SHP77 treated with DMSO at 0.1 percent for 48 hours (cell line): ENCODE measurements around the gene ARHGAP5.

ENCODE experiments used
- DNase-seq: peaks from one replicate; lab custom pipeline; 2025; lab: John Stamatoyannopoulos, UW

The ARHGAP5 gene

DNA sequence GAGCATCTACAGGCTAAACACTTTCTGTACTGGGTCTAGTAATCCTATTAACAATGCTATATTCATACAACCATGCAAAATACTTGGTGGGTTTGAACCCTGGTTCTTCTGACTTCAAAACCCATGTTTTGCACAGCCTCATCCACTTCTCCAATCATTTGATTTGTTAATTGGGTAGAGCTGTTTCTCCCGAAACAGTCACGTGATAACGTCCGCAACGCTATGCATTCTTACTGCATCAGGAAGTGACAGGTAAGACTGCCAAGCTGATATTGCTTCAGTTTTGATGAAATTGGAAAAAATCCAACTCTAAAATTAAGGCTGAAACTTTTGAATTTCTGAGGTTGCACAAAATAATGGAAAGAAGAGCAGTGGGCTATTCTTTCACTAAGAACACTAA is 94.4 kb downstream of the ARHGAP5 start:
- DNase-seq = no peak

DNA sequence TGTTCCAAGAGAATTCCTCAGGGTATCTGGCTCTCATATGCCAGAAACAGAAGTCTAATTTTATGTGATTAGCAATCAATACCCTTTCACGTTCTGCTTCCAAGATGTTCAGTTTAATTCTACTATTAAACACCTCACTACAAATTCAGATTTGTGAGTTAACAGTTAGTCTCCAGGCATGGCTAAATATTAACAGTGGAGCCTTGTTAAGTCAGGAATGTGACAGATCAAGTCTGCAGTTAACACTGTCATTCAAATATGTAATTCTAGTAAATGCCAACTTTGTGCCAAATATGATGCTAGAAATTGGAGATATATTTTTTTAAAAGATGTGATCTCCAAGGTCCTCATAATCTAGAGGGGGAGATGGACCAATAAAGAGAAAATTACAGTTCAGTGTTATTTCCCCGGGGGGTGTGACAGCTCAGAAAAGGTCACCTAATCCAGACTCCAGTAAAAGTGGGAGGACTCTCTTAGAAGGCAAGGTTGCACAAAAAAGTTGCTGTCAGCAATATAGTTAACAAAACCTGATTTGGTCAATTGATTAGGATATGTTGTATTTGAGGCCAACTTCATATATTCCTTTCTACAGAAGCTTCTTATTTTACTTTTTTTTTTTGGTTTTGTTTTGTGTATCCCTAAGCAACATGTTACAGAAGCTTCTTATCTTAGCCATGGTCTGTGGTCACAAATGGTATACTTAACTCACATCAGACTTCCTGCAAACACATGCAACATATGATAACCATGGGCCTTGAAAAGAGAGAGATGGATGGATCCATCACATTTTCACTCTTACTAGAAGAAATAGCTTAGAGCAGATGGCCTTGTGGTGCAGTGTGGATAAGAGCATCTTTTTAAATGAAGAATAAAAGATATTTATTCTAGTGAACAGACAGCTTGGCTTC is 106.3 kb downstream of the ARHGAP5 start:
- no peak for DNase-seq

DNA sequence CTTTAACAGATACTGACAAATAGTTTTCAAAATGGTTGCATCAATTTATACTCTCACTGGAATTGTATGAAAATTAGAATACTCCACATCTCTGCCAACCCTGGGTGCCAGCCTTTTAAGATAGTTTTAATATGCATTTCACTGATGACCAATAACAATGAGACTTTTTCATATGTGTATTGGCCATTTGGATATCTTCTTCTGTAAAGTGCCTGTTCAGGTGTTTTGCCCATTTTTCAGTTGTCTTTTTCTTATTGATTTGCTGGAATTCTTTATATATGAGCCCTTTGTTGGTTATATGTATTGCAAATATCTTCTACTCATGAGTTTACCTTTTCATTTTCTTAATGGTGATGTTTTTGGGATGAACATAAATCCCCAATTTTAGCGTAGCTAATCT is 108.0 kb downstream of the ARHGAP5 start:
- DNase-seq = no peak

DNA sequence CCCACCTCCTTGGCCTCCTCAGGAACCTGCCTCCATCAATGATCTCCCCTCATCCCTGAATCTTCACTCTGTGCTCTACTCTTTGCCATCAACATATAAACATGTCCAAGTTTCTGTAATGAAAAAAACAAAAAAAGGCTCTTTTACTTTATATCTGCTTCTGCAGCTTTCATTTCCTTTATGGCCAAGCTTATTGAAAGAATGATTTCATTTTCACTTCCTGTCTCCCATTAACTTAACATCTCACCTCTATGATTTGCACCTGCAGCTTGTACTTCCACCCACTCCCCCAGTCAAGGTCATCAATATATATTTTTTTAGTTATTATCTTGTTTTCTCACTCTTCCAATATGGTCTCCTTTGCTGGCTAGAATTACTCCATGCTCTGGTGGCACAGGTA is 109.1 kb downstream of the ARHGAP5 start:
- DNase-seq = no peak

DNA sequence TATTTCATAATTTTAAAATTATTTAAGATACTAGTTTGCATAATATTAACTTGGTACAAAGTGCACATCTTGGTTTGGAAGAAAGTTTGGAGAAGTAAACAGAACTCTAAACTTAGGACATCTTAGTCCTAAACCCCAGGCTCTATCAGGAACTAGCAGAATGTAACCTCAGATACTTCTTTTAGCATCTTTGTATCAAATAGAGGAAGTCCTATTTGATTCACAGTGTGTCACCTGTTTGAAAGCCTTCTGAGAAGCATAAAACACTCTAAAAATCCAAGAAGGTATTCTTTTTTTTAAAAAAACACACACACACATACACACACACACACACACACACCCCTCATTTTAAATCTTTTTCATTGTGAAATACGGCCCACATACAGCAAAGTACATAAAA is 112.7 kb downstream of the ARHGAP5 start:
- no peak for DNase-seq

DNA sequence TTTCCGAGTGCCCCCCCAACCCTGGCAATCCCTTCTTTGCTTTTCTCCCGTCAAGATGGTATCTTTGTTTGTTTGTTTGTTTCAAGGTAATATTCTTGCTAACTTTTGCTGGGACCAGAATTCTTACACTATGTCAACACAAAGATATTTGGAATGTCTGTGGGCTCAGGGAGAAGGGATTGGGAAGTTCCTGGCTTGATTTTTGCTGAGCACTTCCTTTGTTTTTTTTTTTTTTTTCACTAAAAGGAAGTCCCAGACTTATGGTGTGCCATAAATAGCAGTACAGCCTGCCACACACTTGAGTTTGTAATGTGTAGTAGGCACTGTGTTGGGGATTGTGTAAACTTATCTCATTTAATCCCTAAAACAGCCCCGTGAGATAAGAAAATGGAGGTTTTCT is 113.6 kb downstream of the ARHGAP5 start:
- DNase-seq = no peak

DNA sequence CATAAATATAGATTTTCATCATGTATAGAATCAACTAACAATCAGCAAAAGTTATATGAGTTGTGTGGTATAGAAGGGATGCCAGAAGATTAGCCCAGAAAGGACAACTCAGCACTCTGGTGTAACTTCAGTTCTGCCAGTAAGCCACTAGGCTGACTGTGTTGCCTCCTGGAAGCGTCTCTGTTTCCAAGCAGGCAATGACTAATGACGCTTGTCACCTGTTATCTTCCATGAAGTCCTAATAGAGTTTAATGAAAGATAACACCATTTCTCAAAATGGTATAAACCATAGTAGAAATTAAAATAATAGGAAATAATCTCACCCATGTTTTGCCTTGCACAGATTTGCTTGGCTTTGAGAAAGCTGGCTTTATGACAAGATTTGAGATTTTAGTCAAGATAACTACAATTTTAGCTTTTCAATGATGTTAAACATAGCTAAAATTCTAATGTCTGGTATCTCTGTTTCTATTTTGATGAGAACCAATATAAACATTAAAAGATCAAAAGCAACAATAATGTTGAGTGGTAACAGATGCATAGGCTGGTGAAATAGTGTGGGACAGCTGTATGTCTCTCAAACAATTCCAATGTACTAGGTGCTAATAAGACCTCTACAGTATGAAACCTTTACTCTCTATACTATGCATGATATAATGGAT is 115.7 kb downstream of the ARHGAP5 start:
- no peak for DNase-seq

DNA sequence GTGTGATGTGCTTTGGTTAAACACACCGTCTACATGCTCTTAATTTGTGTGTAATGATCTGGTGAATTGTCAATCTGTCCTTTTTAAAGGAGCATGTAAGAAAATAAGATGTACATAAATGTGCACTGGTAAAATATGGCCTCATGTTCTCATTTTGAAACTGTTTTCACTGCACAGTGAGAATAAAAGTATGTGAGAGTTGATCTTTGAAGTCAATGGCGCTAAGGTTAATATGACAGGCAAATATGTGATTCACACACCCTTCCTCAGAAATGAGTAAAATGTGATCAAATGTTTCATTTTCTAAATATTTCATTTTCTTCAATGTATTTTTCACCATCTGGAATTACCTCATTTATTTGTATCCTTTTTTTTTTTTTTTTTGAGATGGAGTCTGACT is 116.4 kb downstream of the ARHGAP5 start:
- DNase-seq = no peak

DNA sequence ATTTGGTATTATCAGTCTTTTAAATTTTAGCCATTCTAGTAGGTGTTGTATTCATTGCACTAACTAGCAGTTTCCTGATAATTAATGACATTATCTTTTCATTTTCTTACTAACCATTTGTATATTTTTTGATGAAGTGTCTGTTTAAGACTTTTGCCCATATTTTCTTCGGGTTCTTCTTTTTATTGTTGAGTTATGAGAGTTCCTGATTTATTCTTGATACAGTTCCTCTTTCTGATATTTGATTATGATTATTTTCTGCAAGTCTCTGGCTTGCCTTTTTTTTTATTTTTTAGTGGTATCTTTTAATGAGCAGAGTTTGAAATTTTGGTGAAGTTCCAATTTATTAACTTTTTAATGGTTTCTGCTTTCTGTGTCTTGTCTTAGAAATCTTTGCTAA is 118.5 kb downstream of the ARHGAP5 start:
- no peak for DNase-seq

DNA sequence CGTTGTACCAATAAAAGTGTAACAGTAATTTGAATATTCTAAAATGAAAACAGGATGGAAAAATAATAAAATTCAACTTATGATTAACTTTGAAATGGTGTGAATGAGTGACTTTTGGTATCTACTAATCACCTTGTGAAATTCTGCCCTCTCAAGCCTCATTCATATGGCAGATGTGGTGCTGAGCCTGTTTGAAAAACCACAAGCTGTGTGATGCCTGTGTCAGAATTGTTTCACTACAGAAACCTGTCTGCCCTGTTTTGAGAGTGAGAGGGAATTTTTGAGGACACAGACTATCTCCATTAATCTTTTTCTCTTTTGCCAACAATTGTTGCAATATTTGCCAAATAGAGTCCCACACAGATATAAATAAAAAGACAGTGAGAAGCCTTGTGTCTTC is 120.8 kb downstream of the ARHGAP5 start:
- no peak for DNase-seq

DNA sequence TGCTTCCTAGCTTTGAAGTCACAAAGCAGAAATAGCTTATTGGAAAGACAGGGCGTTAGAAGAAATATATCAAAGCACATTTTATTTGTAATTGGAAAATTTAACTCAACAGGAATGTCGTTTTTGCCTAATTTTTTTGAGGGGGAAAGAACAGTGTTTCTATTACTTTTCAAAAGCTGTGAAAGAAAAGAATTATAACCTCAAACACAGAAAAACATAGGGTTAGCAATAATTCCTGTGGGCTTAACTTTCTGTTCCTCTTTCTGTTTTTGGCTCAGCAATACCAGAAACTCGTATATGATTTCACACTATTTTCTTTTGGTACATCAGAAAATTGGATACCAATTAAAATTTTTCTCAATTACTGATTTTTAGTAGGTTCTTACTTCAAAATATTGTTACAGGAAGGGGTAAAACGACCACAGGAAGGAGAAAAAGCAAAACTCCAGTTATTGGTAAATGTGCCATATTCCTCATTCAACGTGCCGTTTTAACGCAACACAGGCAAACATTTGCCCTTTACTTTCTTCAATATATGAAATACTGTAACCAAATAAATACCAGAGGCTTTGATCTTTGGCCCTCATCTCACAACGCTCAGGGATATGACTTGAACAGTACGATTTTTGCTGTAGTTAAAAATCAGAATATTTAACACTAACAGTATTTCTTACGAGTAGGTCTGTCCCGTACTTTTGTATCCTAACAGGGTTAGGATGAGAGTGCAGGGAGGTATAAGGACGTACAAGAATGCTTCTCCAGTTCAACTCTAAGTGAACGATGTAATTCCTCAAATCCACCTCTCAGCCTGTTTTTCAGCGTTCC is 123.5 kb downstream of the ARHGAP5 start:
- no peak for DNase-seq

DNA sequence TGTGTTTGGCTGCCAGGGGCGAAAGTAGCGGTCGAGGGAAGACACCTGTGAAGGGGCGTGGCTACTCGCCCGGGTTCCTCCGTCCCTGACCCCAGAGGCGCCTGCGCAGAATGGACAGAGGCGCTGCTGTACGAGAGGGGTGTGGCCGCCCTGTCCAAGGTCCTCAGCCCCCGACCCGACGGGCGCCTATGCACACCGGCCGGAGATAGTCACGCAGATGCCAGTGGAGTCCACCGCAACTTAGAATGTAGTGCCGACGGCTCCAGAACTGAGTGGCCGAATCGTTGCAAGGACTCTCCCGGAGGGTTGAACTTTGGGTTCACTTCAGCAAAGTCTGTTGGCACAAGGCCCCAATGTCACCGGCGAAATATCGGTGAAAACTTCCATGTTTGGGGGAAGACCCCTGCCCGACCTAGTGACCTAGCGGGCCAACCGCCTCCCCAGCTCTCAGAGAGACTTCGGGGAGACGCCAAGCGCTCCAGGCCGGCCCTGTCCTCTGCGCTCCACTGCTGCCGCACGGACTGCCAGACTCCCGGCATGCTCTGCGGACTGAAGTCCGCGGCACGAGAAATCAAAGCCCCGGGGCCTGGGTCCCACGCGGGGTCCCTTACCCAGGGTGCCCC is 124.2 kb downstream of the ARHGAP5 start:
- peak; percentile 93 for DNase-seq

DNA sequence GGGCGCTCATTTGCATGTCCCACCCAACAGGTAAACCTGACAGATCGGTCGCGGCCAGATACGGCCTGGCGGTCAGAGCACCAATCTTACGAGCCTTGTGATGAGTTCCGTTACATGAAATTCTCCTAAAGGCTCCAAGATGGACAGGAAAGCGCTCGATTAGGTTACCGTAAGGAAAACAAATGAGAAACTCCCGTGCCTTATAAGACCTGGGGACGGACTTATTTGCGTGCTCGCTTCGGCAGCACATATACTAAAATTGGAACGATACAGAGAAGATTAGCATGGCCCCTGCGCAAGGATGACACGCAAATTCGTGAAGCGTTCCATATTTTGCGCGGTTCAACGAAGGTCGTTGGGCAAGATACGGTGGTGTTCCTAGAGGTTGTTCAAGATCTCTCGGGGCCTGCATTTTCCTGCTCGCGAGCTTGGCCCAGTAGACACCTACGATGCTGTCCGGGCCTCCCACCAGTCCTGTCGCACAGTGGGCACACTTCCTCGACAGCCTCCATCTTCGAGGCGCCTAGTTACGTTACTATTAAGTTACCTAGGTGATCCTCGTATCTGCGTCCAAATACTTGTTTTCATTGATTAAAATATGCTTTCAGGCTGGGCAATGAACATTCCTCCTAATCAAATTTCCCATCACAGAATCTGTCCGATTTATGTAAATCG is 124.8 kb downstream of the ARHGAP5 start, which contains the start of gene RNU6-7:
Gene RNU6-7, plus strand, starts transcription at position 230 of the 675 bp plus-strand sequence.
- DNase-seq = peak; percentile 78

DNA sequence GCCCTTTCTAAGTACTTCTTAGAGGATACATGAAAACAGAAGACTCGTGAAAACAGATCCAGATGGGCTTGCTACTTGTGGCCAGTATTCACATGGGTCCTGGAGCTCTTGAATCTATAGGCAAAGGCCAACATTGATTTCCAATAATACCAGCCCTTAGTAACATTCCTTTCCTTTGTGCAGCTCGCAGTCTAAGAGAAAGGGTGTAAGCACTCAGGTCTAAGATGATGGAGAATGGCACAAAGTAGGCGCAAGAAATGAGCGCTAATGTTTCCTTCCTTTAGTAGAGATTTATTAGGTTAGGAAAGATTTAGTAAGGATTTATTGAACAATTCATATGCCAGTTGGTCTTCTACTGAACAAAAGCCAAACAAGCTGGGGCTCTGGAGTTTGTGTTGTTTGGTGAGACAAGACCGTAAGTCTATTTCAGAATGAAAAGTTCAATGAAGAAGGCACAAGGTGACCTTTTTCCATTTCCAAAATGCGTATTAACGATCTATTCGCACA is 125.4 kb downstream of the ARHGAP5 start:
- DNase-seq = peak; percentile 78

DNA sequence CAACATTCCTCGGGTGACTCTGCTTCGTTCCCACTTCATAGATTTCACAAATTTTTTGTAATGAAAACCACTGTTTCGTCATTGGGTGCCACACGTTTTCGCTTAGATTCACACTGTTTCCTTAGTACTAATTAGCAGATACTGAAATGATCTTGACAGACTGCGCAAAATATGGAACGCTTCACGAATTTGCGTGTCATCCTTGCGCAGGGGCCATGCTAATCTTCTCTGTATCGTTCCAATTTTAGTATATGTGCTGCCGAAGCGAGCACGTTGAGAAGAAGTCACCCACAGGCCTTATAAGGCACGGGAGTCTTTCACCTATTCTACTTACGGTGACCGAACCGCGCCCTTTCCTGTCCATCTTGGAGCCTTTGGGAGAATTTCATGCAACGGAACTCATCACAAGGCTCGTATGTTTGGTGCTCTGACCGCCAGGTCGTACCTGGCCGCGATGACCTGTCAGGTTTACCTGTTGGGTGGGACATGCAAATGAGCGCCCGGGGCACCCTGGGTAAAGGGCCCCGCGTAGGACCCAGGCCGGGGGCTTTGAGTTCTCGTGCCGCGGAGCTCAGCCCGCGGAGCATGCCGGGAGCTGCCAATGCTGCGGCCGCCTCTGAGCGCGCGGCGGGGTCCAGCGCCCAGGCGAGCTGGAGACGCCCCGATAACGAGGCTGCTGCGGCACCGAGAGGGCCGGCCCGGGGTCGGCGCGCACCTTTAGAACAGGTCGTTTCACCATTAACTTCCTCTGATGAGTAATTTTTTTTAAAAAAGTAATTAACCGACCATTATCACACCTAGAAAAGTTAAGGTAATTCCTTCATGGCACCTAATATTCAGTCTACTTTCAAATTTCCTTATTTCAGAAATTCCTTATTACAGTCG is 126.1 kb downstream of the ARHGAP5 start, which contains the start of gene RNU6-8:
Gene RNU6-8, minus strand, starts transcription at position 272 of the 885 bp plus-strand sequence.
- peak; percentile 79 for DNase-seq

DNA sequence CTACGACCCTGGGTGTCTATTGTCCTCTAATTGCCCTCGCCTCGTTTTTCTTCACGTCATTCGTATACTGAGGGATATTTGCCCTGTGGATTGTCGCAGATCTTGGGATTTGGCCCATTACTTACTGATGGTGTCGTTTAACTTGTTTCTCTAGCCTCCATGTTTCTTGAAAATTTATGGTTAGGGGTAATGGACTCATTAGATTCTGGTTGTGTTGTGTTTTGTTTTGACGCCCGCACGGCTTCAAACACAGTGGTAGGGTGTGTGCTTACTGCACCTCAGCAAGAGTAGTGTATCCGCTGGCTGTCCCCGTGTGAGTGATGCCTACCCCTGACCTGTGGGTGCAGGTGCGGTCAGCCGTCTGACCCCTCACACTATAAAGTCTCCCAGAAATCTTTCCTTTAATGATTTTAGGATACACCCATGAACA is 126.8 kb downstream of the ARHGAP5 start:
- no peak for DNase-seq

DNA sequence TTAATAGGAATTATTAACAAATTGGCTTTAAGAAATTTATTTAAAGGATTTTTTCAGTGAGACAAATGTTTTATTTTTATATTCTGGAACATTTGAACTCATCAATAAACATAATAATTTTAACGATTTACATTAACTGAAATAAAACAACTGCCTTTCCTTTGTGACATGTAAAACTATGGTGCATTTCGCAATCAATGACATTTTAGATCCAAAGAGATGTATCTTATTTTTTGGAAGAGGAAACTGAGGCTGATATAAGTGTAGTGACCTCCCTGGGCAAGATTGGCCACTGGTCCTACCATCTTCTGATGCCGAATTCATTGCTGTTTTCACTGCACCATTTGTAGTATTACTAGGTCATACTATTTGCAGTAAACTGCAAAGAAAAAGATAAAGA is 128.4 kb downstream of the ARHGAP5 start:
- DNase-seq = no peak

DNA sequence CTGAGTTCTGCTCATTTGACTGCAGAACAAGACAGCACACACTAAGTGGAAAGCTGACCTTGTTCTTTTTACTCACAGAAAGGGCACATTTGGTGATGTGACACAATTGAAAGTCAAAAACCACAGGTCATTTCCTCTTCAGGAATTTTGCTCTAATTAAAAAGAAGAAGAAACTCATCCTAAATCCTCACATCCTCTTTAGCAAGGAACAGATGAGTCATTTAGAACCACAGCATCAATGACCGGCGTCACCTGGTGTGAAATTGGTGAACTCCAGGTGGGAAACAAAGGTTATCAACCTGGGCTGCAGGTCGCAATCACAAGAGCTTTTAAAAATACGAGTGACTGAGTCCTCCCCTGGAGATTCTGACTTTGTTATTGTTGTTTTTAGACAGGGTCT is 128.9 kb downstream of the ARHGAP5 start:
- DNase-seq = no peak

DNA sequence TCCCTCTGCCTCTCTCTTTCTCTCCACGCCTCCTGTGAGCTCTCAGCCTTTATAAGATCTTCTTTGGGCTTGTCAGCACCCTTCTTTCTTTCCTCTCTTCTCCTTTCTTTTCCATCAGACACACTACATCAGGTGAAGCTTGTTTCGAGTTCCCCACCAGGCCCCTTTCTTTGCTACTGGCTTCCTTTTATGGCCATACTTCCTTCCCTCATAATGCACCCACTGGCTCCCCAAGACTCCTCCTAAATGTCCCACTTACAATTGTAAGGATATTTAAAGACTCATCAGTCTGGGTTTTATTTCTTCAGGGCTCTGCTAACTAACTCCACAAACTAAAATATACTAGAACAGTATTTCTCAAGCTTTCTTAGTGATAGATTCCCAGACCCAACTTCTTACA is 129.4 kb downstream of the ARHGAP5 start:
- DNase-seq = no peak

DNA sequence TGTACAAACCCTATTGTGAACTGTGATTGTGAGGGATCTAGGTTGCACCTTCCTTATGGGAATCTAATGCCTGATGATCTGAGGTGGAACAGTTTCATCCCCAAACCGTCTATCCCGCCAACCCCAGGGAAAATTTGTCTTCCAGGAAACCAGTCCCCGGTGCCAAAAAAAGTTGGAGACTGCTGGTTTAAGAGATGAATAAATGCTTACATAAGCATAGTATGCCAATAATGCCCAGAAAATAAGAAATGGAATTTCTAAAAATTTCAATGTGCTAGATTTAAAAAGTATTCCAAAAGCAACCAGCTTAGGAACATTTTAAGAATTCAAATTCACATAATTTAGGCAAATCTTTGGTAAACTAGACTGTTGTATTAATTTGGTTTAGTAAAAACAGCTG is 131.4 kb downstream of the ARHGAP5 start:
- DNase-seq = no peak
